GM18951 (cell line): Measurements from ENCODE around the gene ADARB2.
"Not testable (repeated sequence)": the region's sequence is repeated elsewhere in the genome, so short reads cannot be mapped to it uniquely, and the experiment has no call there.

ENCODE experiments used
- POLR2A ChIP-seq: IDR thresholded peaks from 4 replicates; pipeline ENCODE4 v1.6.1; 2011; ENCODE audit warnings: mild to moderate bottlenecking; ENCODE audit not compliant: insufficient read length, insufficient read depth; ENCODE audit errors: extremely low read depth
- in situ Hi-C: fragments of 300-500 bp; cut with MboI; formaldehyde crosslinking; loops from one replicate; pipeline ENCODE4 v1.12.0; 2022; ENCODE audit warnings: low sequenced_read_pairs, mixed read lengths, inconsistent platforms; ENCODE audit not compliant: unreplicated experiment

The ADARB2 gene

DNA sequence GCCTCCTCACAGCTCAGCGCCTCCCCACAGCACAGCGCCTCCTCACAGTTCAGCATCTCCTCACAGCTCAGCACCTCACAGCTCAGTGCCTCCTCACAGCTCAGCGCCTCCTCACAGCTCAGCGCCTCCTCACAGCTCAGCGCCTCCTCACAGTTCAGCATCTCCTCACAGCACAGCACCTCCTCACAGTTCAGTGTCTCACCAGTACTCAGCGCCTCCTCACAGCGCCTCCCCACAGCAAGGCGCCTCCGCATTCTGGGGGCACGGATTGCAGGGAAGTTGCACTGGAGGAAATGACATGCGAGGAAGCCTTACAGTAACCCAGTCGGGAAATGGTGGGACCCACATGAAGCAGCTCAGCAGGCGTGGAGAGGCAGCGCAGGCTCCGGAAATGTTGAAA is 409.6 kb downstream of the ADARB2 start:
- in situ Hi-C loops = no loop called here
- no peak for TF ChIP-seq POLR2A

DNA sequence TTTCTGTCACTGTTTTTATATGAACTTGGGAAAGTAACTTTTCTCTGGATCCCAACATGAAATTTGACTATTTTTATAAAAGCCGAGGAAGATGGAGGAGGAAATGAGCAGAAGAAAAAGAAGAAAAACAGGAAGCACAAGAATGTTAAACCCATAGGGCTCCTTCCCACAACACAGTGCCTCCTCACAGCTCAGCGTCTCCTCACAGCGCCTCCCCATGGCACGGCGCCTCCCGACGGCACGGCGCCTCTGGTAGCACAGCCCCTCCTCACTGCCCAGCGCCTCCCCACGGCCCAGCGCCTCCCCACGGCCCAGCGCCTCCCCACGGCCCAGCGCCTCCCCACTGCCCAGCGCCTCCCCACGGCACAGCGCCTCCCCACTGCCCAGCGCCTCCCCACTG is 410.8 kb downstream of the ADARB2 start:
- in situ Hi-C loops = not testable (repeated sequence)

DNA sequence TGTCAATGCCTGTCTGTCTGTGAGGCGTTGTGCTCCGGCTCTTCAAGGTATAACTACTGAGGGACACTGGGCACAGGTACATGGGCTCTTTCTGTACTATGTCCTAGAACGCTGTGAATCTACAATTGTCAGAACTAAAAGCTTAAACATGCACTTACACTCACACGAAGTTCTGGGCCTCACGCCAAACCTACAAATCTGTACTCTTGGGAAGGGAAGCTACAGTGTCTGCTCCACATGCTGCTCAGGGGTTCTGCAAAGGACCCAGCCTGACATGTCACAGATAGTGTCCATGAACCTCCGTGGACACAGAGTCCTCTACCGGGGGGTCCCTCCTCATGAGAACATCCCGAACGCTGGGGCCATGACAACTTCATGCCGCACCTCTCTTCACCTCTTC is 412.4 kb downstream of the ADARB2 start:
- in situ Hi-C loops = no loop called here
- no peak for TF ChIP-seq POLR2A

DNA sequence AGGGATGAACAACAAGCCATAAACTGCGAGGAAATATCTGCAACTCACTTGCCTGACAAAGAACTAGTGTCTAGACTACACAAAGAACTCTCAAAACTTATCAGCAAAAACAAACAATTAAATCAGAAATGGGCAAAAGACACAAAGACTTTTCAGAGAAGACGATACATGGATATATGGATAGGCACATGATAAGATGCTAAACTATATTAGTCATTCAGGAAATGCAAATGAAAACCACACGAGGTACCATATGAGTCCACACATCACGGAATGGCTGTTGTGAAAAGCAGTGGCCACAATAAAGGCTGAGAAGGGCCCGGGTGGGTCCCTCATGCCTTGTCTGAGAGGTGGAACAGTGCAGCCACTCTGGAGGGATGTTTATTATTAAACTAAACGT is 413.4 kb downstream of the ADARB2 start:
- in situ Hi-C loops = no loop called here
- TF ChIP-seq POLR2A = no peak

DNA sequence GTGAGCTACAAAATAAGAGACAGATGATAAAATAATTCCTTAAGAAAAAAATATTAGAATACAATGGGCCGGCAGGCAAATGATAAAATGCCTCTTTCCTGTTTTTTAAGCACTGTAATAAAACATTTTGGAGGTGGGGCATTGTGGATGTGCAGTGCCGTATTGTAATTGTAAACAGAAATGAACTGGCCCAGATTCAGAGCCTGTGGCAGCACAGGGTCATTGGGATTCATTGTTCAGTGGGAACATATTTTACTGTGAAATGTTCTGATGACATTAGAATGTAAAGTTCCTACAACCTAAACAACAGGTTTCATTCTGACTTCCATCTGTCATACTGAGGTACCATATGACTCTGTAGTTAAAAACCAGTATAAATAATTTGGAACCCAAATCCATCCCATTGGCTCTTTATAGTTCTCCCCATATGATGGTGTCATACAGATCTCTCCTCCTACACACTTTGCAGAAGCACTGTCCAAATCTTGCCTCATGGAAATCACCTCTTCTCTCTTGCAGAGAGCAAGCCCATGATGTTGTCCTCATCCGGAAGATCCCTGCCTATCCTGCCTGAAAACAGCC is 416.5 kb downstream of the ADARB2 start:
- TF ChIP-seq POLR2A = no peak
- in situ Hi-C loops = no loop called here

DNA sequence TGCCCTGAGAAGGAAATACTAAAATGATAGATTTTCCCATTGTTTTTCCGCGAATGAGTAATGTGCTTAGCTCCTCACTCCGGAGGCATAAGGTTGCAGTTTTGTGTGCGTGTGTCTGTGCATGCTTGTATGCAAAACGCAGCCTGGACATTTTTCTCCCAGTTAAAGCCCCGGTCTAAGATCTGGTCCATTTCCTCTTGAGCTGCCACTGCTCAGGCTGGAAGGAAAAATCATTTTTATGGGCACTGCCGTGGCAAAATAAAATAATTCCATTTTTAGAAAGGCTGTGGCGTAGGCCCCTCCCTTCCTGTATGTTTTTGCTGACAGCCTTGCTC is 420.5 kb downstream of the ADARB2 start:
- in situ Hi-C loops = no loop called here
- no peak for TF ChIP-seq POLR2A

DNA sequence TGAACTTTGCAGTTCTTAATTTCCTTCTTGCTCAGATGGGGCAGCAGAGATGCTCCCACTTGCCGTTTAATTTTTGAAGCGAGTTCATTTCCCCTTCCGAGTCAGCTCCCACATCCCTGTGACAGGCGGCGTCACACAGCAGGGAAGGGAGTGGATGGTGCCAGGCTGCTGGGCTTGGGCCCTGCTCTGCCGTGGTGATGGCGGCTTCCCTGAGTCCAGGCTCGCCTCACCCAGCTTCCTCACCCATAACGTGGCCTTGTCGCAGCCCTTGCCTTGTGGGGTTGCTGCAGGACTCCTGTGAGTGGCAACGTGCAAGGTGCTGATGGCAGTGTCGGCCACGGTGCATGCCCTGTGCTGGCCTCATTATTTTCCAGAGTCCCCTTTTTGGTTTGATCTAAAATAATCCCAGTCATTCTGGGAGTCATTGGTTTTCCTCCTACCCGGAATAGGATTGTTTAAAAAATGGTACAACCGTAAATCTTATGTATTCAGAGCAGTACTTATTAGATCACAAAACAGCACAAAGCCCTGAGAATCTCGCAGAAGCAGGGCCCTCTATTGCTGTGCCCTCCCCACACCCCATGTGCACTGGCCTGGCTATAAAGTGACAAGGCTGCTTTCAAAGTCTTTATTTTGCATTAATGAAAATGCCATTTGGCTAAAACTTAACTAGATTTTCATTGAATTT is 421.1 kb downstream of the ADARB2 start:
- in situ Hi-C loops = no loop called here

DNA sequence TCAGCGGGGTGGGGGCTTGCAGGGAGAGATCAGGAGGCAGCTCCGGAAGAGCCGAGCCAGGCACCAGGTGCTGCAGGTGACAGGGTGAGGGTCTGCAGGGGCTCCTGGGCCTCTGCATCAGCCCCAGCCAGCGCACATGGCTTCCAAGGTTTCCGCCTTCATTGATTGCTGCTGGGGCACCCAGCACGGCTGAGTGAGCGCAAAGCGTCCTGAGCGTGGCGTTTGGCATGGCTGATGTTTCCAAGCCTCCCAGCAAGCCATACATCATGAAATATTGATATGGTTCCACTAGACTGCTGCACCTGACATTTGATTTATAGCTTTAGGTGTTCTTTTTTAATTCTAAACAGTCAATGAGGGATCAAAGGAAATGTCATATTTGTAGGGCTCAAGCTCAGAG is 422.1 kb downstream of the ADARB2 start:
- no peak for TF ChIP-seq POLR2A
- in situ Hi-C loops = no loop called here

More for the DNA sequence above, 421.1 kb downstream of the ADARB2 start:
- no peak for TF ChIP-seq POLR2A

DNA sequence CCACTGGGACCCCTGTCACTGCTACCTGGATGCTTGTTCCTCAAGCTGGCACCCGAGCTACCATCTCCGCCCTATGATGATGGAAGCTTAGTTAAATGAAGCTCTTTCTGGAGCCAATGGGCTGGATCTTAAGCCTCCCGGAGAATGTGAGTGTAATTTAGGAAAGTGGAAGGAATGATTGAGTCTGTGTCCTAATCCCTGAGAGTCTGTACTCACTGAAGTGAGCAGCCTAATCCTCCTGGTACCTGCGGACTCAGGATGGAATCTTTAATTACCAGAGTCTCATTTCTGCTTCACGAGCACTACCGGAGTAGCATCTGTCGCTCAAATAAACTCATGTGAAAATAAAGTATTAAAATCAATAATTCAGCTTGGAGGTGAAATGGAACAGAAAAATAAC is 425.6 kb downstream of the ADARB2 start:
- in situ Hi-C loops = no loop called here
- TF ChIP-seq POLR2A = no peak

DNA sequence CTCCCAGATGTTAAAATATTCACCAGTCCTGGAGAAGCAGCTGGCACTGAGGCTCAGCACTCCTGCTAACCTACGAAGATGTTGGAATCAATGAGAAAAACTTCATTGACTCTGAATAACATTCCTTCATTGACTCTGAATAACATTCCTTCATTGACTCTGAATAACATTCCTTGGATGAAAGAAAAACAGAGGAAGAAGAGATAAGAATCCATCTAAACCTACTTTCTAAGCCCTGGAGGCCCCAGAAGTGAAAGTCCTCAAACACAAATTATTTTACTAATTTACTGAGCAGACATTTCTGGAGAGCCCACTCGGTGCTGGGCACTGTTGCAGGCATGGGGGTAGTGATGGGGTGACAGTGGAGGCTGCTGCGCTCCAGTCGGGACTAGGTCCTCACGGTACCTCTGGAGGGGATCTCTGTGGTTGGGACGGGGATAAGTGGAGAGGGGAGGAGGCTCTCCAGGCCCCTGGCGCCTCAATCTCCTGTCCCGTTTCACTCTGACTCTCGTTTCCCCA is 427.0 kb downstream of the ADARB2 start:
- no peak for TF ChIP-seq POLR2A
- in situ Hi-C loops = no loop called here

DNA sequence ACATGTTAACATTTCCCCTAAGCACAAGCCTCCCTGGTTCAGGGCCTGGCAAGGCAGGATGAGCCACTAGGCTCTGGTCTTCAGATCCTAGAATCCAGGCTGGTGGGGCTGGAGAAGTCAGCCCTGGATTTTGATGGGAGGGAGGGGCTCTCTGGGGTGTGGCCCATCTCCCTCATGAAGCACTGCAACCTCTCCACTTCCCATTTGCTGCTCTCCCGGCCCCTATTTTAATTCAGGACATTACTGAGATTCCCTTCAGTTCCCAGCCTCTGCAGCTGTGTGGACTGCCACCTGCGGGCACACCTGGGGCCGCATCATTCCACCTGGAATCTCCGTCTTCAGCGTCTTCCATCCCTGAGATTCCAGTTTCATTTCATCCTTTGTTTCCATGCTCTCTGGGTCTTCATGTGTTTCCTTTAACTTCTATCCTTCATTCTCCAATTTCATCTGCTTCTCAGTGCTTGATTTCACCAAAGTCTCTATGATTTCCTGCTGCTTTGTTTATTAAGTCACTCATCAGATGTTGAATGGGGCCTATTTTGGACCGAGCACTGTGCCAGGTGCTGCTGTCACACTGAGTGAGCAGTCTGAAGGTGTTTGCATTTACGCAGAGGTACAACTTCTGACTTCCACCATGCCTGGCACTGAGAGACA is 427.6 kb downstream of the ADARB2 start:
- TF ChIP-seq POLR2A = no peak
- in situ Hi-C loops = no loop called here

DNA sequence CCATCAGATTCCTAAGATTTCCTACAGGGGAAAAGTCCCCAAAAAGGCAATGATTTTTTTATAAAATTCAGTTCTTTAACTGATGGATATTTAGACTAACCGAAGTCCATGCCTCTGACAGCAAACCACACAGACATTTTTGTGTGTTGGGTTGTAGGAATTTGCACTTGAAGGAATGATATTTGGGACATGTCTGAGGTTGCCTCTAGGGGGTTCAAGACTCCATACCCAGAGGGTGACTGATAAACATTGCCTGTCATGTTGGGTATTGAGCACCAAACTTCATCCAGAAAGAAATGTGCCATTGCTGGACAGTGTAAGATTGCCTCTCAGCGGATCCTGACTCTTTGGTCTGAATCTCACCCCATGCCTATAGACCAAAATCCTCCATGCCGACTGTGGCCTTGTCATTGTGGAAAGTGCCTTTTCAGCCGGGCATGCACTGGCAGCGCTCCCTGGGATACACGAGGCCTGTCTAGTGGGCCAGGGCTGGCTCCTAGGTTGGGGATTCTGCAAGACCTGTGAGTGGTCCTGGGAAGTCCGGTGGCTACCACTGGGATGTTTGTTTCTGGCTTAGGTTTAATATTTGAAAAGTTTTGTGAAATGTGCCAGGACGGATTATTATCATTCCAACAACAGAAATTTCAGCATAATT is 428.2 kb downstream of the ADARB2 start:
- in situ Hi-C loops = no loop called here
- TF ChIP-seq POLR2A = no peak

DNA sequence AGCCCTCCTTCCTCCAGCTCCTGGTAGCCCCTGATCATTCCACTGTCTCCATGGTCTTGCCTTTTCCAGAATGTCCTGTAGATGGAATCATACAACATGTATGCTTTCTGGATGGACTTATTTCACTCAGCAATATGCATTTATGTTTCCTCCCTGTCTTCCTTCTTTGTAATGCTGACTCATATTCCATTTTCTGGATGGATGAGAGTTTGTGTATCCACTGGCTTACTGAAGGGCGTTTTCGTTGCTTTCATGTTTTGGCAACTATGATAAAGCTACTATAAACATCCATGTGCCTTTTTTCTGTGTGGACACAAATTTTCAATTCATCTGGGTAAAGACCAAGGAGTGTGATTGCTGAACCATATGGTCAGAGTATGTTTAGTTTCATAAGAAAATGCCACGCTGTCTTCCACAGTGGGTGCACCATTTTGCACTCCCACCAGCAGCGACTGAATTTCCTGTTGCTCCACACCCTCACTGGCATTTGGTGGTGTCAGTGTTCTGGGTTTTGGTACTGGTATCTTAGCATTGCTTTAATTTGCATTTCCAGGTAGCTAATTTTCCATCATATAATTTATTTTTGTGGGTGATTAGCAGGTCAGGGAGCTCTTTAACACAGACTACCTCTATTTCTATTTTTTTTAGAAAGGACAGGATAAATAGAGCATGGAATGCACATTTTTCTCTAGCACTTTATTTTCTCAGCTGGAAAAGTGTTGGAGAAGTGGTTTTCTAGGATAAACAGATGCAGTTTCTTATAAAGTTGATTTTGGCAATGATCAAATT is 429.0 kb downstream of the ADARB2 start:
- TF ChIP-seq POLR2A = no peak
- in situ Hi-C loops = no loop called here
